VCaP (cell line): ENCODE measurements around the gene GPR155.

ENCODE experiments used
- H3K27ac ChIP-seq: fragments of 450-650 bp; 2 replicates; pipeline ENCODE4 v1.5.1; 2017
- TF ChIP-seq, protein P1 (sequence below): fragments of 450-650 bp; conservative IDR thresholded peaks from 2 replicates; pipeline ENCODE4 v1.5.1; 2017; ENCODE audit warnings: mild to moderate bottlenecking, moderate library complexity

The GPR155 gene

DNA sequence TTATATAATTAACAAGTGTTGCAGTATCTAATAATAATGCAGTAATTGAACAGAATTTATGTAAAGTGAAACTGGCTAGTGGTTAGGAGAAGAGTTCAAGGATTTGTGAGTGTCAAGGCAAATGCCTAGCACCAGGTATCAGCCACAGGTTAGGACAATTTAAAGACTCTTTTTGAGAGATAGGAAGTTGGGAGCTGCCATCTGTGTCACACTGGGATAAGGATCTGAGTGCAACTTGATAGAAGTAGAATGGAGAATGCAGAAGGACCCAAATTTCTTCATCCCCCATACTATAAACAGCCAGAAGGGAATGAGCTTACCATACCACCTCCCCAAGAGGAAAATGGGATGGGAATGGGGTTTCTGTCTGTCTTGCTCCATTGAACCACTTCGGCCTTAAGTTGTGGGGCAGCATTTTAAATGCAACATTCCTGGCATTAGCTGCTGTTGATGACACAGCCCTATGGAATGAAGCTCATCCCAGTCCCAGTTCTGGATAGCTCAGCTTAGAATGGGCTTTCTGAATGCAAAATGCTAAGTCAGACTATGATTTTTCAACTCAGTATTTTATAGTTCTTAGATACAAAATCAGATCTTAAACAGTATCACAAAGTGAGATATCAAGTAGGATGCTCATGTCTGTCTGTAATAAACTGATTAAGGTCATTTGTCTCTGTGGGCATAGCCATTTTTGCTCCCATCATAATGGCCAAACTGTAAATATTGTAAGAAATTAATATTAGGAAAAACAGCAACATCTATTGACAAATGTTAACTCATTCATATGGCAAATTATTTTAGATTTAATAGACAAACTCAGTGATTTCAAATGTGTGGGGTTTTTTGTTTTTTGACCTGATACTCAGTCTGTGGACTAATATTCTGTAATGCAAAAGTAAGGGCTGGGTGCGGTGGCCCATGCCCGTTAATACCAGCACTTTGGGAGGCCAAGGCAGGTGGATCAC is 44.0 kb downstream of the GPR155 start:
- TF ChIP-seq, protein P1, sequence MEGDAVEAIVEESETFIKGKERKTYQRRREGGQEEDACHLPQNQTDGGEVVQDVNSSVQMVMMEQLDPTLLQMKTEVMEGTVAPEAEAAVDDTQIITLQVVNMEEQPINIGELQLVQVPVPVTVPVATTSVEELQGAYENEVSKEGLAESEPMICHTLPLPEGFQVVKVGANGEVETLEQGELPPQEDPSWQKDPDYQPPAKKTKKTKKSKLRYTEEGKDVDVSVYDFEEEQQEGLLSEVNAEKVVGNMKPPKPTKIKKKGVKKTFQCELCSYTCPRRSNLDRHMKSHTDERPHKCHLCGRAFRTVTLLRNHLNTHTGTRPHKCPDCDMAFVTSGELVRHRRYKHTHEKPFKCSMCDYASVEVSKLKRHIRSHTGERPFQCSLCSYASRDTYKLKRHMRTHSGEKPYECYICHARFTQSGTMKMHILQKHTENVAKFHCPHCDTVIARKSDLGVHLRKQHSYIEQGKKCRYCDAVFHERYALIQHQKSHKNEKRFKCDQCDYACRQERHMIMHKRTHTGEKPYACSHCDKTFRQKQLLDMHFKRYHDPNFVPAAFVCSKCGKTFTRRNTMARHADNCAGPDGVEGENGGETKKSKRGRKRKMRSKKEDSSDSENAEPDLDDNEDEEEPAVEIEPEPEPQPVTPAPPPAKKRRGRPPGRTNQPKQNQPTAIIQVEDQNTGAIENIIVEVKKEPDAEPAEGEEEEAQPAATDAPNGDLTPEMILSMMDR: peak; percentile 42
- no peak overlapping the region for H3K27ac ChIP-seq

- H3K27ac ChIP-seq: no peak overlapping the region
- TF ChIP-seq, protein P1: no peak
These were observed 46.9 kb downstream of the GPR155 start for GRCh38 chr2:174439950-174440349.

DNA sequence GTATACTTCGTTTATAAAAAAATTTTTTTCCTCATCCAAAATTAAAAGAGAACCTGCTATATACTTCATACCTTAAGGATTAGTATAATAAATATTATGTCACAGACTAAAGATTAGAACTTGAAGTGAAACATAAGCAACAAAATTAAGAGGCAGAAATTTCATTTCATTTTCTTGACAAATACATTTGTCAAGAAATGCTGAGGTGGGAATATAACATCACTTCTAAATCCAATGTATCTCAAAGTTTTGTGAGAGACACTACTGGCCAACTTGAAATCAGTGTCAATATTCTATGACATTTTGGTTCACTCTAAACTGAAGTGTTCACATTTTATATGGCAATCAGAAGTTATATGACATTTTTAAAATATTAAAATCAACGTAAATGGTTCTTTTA is 47.5 kb downstream of the GPR155 start:
- TF ChIP-seq, protein P1: no peak
- no peak overlapping the region for H3K27ac ChIP-seq

GRCh38 chr2:174438146-174438886 is 48.5 kb downstream of the GPR155 start:
- H3K27ac ChIP-seq: no peak overlapping the region
- TF ChIP-seq, protein P1: no peak

GRCh38 chr2:174436351-174436750 is 50.5 kb downstream of the GPR155 start:
- TF ChIP-seq, protein P1: no peak

GRCh38 chr2:174431902-174432301 is 54.9 kb downstream of the GPR155 start:
- TF ChIP-seq, protein P1: no peak
- no peak overlapping the region for H3K27ac ChIP-seq

More at GRCh38 chr2:174436351-174436750, 50.5 kb downstream of the GPR155 start:
- H3K27ac ChIP-seq: no peak overlapping the region

- H3K27ac ChIP-seq: no peak overlapping the region
These were observed 56.8 kb downstream of the GPR155 start for GRCh38 chr2:174430066-174430465.

More at GRCh38 chr2:174430066-174430465, 56.8 kb downstream of the GPR155 start:
- TF ChIP-seq, protein P1: no peak
